NCI-H1417 treated with DMSO at 0.1 percent for 48 hours (cell line): Measurements from ENCODE around the gene PDE4D.
A peak's percentile ranks its signal among the peaks of the same experiment; 100 is the strongest.
"Not testable (repeated sequence)": the region's sequence is repeated elsewhere in the genome, so short reads cannot be mapped to it uniquely, and the experiment has no call there.

ENCODE experiments used
- DNase-seq: peaks from one replicate; lab custom pipeline; 2025; lab: John Stamatoyannopoulos, UW

Gene PDE4D

GRCh38 chr5:59607138-59607765, 286.3 kb downstream of the PDE4D start:
- DNase-seq, result no peak

DNA sequence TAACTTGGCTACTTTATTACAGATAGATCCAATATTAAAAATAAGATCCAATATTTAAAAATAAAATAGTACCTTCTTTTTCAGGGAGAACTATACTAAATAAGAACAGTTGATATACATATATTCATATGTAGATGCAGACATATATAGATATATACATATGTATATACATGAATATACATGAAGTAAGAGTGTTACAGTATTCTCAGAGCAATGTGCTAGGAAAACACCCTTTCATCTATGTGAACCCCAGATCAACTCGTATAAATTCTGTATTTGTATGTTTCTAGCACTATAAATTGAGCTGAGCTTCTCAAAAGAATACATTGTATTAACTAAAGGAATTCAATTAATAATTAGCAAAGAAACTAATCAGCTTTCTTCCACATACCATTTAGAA, 287.6 kb downstream of the PDE4D start:
- no peak for DNase-seq

- no peak for DNase-seq
Observed at GRCh38 chr5:59604111-59604510, 289.4 kb downstream of the PDE4D start.

GRCh38 chr5:59600998-59601397, 292.5 kb downstream of the PDE4D start:
- no peak for DNase-seq

DNA sequence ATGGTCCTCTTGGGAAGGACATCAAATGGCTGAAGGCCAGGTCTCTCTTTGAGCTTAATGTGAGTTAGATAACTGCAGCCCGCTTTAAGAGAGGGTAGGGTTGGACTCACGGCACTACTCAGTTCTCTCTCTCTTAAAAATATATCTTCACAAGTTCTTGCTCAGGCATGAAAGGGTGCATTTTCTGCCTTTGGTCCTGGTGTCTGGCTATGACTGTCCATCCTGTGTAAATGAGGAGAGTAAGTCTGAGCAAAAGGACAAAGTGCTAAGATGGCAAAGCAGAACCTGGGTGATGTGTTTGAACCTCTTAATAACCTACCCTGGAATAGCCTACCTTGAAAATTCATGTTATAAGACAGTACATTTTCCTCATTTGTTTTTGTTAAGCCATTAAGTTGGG, 293.4 kb downstream of the PDE4D start:
- no peak for DNase-seq

DNA sequence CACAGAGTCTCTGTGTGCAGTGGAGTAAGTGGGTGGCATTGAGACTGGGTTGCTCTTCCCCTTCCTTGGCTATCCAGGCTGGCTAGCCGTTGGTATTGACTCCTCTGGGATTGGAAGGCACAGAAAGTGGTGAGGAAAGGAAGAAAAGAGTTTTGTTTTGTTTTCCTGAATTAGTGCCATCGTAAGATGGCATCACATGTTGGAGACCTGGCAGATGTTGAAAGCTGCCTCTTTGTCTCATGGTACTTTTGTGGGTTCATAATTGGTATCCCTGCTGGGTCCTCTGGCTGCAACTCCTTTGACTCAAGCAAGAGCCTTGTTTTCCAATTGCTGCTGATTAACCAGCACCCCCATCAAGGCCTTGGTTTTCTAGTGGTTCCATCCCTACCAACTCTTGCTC, 293.8 kb downstream of the PDE4D start:
- DNase-seq, result no peak

DNA sequence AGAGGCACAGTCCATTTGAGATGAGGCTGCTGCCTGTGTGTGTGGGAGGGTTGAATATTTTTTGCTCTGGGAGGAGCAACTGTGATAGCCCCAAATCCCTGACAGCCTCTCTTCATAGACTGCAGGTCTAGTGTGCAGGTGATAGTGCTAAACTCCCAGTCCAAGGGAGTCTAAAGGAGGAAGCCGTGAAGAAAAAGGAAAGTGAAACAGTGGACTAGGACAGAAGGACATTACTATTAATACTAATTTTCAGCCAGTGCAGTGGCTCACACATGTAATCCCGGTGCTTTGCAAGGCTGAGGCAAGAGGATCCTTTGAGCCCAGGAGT, 295.0 kb downstream of the PDE4D start:
- DNase-seq, result no peak

GRCh38 chr5:59597690-59598546, 295.6 kb downstream of the PDE4D start:
- no peak for DNase-seq

DNA sequence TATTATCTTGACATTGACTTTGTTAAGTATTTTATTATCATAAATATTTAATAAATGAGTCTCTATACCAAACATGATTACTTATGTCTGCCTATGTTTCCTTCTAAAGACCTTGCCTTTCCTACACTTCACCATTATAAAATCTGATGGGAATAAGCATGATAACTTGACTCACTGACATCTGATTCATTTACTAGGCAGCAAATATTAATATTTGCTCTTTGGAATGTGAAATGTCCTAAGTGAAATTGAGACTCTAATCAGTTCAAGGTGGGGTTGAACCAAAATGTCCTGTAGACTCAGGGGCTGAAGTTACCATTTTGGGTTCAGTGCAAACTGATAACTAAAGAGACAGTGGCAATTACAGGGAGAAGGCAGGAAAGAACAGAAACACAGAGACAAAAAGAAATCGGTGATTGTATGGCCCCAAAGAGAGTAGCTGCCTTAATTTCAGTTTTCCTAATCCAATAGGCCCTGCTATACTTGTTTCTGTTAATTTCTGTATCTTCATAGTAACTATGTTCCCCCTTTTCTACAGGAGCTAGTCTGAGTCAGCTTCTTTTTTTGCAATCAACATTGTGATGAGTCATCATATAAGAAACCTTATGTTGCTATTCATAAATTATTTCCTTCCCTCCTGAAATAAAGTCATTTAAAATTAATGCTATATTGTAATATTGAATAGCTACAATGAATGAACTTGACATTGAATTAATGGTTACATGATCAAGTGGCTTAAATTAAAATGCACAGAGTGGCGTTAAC, 296.8 kb downstream of the PDE4D start:
- DNase-seq, result no peak

DNA sequence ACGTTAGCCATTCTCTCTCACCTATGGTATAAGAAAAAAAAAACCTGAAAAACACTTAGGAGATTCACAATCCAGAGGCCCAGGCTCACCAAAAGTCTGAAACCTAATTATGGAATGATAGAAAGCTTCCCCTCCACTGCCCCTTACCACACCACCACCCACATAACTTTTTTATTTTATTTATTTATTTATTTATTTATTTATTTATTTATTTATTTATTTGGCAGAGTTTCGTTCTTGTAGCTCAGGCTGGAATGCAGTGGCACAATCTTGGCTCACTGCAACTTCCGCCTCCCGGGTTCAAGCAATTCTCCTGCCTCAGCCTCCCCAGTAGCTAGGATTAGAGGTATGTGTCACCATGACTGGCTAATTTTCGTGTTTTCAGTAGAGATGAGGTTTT, 299.4 kb downstream of the PDE4D start:
- not testable (repeated sequence) for DNase-seq

DNA sequence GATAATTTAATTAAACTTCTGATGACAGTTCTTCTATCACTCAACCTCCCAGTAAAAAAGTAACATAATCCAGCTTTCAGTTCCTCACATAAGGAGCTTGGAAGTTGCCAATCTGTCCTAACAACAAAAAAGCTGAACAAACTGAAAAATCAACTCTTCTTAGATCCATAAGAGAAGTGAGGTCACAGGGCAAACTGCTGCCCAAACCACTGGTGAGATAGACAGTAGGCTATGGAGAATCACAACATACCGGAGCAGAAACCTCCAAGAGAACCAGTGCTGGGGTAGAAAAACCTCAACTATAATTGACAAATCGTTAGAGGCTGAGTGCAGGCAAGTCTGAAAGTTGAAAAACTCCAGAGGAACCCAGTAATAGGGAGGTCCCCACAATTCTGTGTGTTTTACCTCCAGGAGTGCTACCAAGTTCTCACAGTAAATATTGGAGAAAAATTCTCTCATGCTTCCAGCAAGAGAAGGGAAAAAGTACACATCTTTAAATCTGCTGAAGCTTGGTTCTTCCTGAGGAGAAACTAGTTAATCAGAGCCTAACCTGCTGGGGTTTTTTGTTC, 300.0 kb downstream of the PDE4D start:
- no peak for DNase-seq

DNA sequence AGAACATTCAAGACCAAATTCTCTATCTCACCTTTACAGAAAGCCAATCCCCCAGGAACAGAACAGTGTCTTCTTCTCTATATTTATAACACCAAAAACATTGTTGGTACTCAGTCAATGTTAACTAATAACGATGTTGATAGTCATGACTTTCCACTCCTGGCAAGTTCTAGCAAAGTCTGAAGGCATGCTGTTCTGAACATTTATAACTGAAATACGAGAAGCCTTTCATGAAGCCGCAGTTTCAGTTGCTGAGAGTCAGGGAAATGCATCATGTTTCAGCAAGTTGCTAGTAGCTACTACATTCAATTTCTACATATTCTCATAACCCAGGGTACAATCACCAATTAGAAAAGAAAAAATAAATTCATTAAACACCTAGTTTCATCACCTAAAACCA, 301.4 kb downstream of the PDE4D start:
- DNase-seq, result no peak

GRCh38 chr5:59591162-59591561, 302.4 kb downstream of the PDE4D start:
- no peak for DNase-seq

- DNase-seq, result no peak
Observed at GRCh38 chr5:59588922-59589321, 304.6 kb downstream of the PDE4D start.

DNA sequence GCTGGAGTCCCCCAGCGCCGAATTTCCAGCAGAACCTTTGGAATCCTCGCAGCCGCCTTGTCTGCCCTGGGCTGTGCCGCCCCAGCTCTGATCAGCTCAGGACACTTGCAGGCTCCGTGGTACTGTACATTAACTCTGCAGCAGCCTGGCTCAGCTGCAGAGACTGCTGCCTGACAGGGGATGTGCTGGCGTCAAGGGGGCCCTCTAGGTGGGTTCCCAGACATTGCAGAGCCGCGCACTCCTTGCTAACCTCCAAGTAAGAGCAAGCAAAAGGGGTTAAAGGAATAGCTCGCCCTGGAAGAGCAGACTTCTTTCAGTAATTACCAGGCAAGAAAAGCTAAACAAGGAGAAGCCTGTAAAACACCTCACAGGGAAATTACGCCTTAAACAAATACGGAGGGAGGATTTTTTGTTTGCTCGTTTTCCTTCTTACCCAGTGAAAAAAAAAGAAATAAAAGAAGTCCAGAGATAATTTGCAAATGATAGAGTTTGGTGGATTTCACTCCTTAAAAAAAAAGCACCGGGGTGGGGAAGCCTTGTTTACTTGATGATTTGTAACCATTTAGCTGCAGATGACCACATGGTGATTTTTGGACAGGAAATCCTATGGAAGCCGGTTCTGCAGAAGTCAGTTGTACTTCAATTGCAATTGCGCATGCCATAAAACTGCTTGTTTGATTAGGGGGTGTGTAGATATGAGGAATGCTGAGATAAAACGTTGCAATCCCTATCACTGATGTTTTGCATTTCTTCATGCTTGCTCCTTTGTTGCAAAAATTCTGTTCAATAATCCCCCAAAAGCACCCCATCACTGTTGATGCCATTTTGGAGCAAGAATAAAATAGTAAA, 305.8 kb downstream of the PDE4D start:
- peak; percentile 41 for DNase-seq

GRCh38 chr5:59586841-59587240, 306.7 kb downstream of the PDE4D start:
- no peak for DNase-seq

DNA sequence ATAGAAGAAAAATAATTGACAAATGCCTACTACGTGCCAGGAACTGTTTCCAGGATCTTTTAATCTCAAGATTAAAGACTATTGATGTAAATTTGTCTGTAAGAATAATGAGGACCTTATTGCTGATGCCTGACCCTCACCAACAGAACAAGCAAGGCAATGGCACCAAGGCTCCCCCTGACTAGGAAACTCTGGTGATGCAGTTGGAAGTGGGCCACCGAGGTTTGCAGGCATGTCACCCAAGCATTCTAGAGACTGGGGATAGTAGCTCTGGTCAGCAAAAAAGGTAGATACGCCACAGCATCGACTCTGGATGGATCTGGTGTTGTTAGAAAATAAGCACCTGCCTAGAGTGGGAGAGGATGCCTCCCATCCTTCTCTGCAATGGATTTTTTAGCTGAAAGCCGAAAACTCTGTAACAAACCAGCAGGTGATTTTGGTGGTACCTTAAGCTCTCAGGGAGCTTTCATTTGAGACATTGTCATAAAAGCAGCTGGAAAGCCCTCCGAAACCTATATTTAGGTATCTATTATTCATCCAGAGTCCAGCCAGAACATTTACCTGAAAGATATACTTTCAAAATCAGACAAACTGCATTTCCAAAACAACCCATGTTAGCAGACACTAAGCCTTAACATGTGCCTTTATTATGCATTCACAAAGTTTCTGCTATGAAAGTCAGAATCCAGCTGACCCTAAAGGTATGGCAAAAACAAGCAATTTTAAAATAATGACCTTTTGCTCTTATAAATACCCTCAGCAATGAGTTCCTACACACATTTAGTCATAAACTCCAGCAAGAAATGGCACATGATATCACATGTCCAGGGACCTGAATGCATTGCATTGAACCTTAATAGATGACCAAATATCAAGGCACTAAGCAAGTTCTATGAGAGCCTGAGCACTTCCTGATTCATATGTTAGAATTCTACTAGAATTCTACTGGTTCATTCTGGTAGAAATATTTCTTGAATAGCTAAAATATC, 308.4 kb downstream of the PDE4D start:
- DNase-seq, result no peak

GRCh38 chr5:59583810-59584562, 309.5 kb downstream of the PDE4D start:
- DNase-seq, result no peak

- DNase-seq, result no peak
Observed at GRCh38 chr5:59583151-59583809, 310.2 kb downstream of the PDE4D start.
